ENCODE data around the gene AP1G1.

GRCh38 chr16:71681360-71681759 lies 127.3 kb downstream of the AP1G1 start:
- TF ChIP-seq CTCF (IDR thresholded peaks at IDR 0.05) (no peak), POLR2AphosphoS5 (IDR thresholded peaks at IDR 0.05) (peak in 2 of 3 donors; percentile 47 to 64), POLR2A (IDR thresholded peaks at IDR 0.05) (no peak), EP300 (IDR thresholded peaks at IDR 0.05; ENCODE audit: low read depth) (no peak)
